Parathyroid adenoma (tissue), 2 donors: ENCODE measurements around the gene SEC23A.

Experiments used
- H2AFZ ChIP-seq: fragments of 300-600 bp; sonication (generic); one replicate; pipeline ENCODE4 v1.7.0; 2017; ENCODE audit warnings: antibody characterized with exemption, mild to moderate bottlenecking
- H3K27ac ChIP-seq: fragments of 300-600 bp; sonication (generic); one replicate; pipeline ENCODE4 v1.7.0; 2017
- H3K27me3 ChIP-seq: fragments of 300-600 bp; sonication (generic); one replicate; pipeline ENCODE4 v1.7.0; 2017; ENCODE audit warnings: low read length; ENCODE audit not compliant: control insufficient read depth, insufficient read depth
- H3K36me3 ChIP-seq: fragments of 300-600 bp; sonication (generic); one replicate; pipeline ENCODE4 v1.7.0; 2017; ENCODE audit warnings: low read length; ENCODE audit not compliant: control insufficient read depth, insufficient read depth
- H3K4me1 ChIP-seq: fragments of 300-600 bp; sonication (generic); one replicate; pipeline ENCODE4 v1.7.0; 2017; ENCODE audit warnings: control low read depth
- H3K4me2 ChIP-seq: fragments of 300-600 bp; sonication (generic); one replicate; pipeline ENCODE4 v1.7.0; 2017; ENCODE audit warnings: low read length
- H3K4me3 ChIP-seq: fragments of 300-600 bp; sonication (generic); one replicate; pipeline ENCODE4 v1.7.0; 2017; ENCODE audit warnings: low read depth, low read length
- H3K79me2 ChIP-seq: fragments of 300-600 bp; sonication (generic); one replicate; pipeline ENCODE4 v1.7.0; 2017; ENCODE audit warnings: control low read depth
- H3K9ac ChIP-seq: fragments of 300-600 bp; sonication (generic); one replicate; pipeline ENCODE4 v1.7.0; 2017; ENCODE audit warnings: mild to moderate bottlenecking
- H3K9me3 ChIP-seq: fragments of 300-600 bp; sonication (generic); one replicate; pipeline ENCODE4 v1.7.0; 2017; ENCODE audit warnings: low read length; ENCODE audit not compliant: control insufficient read depth
- CTCF ChIP-seq: fragments of 300-600 bp; sonication (generic); IDR thresholded peaks from one replicate; pipeline ENCODE4 v1.7.0; 2017; ENCODE audit warnings: antibody characterized with exemption, mild to moderate bottlenecking
- donor health status: primary hyperparathyroidism.

SEC23A gene

GRCh38 chr14:38992067-38992844, 110.8 kb downstream of the SEC23A start:
- H3K9me3 ChIP-seq = no peaks in the 10 kb centered on the region
- H3K9ac ChIP-seq = no peak overlapping the region
- H3K79me2 ChIP-seq = no peaks in the 10 kb centered on the region
- no peak overlapping the region for H3K4me2 ChIP-seq
- no peaks in the 10 kb centered on the region for H3K36me3 ChIP-seq
- no peak for TF ChIP-seq CTCF
- H3K27me3 ChIP-seq = no peaks in the 10 kb centered on the region
- no peak overlapping the region for H3K4me3 ChIP-seq
- no peaks in the 10 kb centered on the region for H3K4me1 ChIP-seq
- no peak overlapping the region for H2AFZ ChIP-seq
- H3K27ac ChIP-seq = no peak overlapping the region

- no peaks in the 10 kb centered on the region for H3K27me3 ChIP-seq
- H3K79me2 ChIP-seq = no peaks in the 10 kb centered on the region
- no peak overlapping the region for H2AFZ ChIP-seq
- no peaks in the 10 kb centered on the region for H3K36me3 ChIP-seq
- TF ChIP-seq CTCF = no peak
- H3K4me2 ChIP-seq = no peak overlapping the region
- no peaks in the 10 kb centered on the region for H3K4me1 ChIP-seq
- H3K27ac ChIP-seq = no peak overlapping the region
- H3K9ac ChIP-seq = no peak overlapping the region
- H3K4me3 ChIP-seq = no peak overlapping the region
- H3K9me3 ChIP-seq = no peaks in the 10 kb centered on the region
Observed at GRCh38 chr14:38991299-38991698, 111.7 kb downstream of the SEC23A start.

- Histone ChIP-seq H3K27ac (no peak overlapping the region), H2AFZ (no peak overlapping the region), H3K36me3 (no peaks in the 10 kb centered on the region), H3K27me3 (no peaks in the 10 kb centered on the region), H3K9ac (no peak overlapping the region), H3K79me2 (no peaks in the 10 kb centered on the region), H3K9me3 (no peaks in the 10 kb centered on the region), H3K4me1 (no peaks in the 10 kb centered on the region), H3K4me3 (no peak overlapping the region), H3K4me2 (no peak overlapping the region)
- TF ChIP-seq CTCF = no peak
Observed at GRCh38 chr14:38989922-38990546, 113.0 kb downstream of the SEC23A start.

GRCh38 chr14:38987781-38988180, 115.3 kb downstream of the SEC23A start:
- Histone ChIP-seq H3K9me3 (no peaks in the 10 kb centered on the region), H3K27ac (no peak overlapping the region), H3K4me1 (no peaks in the 10 kb centered on the region), H3K4me2 (no peak overlapping the region), H2AFZ (no peak overlapping the region), H3K9ac (no peak overlapping the region), H3K27me3 (no peaks in the 10 kb centered on the region), H3K36me3 (no peaks in the 10 kb centered on the region), H3K79me2 (no peaks in the 10 kb centered on the region), H3K4me3 (no peak overlapping the region)
- TF ChIP-seq CTCF = no peak
